ENCODE data around the gene ZNF561.
"Not testable (repeated sequence)": the region's sequence is repeated elsewhere in the genome, so short reads cannot be mapped to it uniquely, and the experiment has no call there.

GRCh38 chr19:9653066-9653555 lies 32.1 kb upstream of the ZNF561 start:
- not testable (repeated sequence) for TF ChIP-seq CTCF (IDR thresholded peaks at IDR 0.05 in 8 of 11, conservative IDR thresholded peaks at IDR 0.05 in 3 of 11); POLR2AphosphoS5 (IDR thresholded peaks at IDR 0.05); POLR2A (IDR thresholded peaks at IDR 0.05)
